ENCODE results near the gene AMH. TPM values are rescaled to one million over a fixed set of nuclear protein-coding genes. Genes with fewer than 3 reads are reported as not detected.
A peak's percentile ranks its signal among the peaks of the same experiment; 100 is the strongest.

Gene AMH
- total and polyA plus RNA-seq, 2 of the 13 experiments (the other 11 are each of a cell fraction or from before 2014, with no cell fraction given), result 0.03 to 0.18 TPM

DNA sequence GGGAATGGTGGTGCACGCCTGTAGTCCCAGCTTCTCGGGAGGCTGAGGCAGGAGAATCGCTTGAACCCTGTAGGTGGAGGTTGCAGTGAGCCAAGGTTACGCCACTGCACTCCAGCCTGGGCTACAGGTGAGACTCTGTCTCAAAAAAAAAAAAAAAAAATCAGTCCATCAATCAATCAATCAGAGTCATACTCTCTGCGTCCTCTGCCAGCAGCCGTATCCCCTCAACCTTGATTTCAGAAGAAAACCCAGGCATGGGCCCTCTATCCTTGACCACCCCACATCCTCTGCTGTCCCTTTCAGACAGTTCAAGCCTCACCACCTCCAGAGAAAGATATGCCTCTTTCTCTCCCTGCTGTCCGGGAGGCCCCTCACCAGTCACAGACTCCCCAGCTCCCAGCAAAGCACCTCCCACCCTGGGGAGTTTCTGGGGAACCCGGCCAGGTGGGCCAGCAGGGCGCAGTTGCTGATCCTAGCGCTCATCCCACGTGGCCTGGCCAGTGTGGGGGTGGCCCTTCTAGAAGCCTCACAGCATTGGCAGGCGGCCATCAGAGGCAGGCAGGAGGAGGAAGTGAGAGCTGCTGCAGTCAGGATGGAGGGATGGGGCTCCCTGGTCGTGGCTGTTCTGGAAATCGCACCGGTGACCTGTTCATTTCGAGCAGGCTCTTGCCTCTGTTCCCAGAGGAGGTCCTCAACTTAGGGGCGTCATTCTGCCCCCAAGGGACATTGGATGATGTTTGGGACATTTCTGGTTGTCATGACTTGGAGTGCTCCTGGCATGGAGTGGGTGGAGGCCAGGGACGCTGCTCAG lies 17.3 kb downstream of the AMH start (continued):
- TF ChIP-seq ZFP36L1 (CRISPR knock-in tag; IDR thresholded peaks at IDR 0.05), result no peak
- TF ChIP-seq WIZ (CRISPR knock-in tag; IDR thresholded peaks at IDR 0.05), result no peak
- TF ChIP-seq ZNF253 (CRISPR knock-in tag; IDR thresholded peaks at IDR 0.05; ENCODE audit: borderline replicate concordance), result no peak; the same call in 1 of the 2 replicates
- no peak for TF ChIP-seq NFATC3 (CRISPR knock-in tag; IDR thresholded peaks at IDR 0.05)
- peak; percentile 63 for TF ChIP-seq YY1 (IDR thresholded peaks at IDR 0.05; ENCODE audit: insufficient read depth, insufficient replicate concordance, low read depth, low read length)
- 0 out of 2 replicates have a peak, but pooled peaks have one; percentile 11 for TF ChIP-seq ZNF121 (CRISPR knock-in tag; IDR thresholded peaks at IDR 0.05)
- 0 out of 2 replicates have a peak, but pooled peaks have one; percentile 49 for TF ChIP-seq ZMYM2 (CRISPR knock-in tag; IDR thresholded peaks at IDR 0.05)
- TF ChIP-seq, protein P1, sequence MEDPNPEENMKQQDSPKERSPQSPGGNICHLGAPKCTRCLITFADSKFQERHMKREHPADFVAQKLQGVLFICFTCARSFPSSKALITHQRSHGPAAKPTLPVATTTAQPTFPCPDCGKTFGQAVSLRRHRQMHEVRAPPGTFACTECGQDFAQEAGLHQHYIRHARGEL (CRISPR knock-in tag; IDR thresholded peaks at IDR 0.05), result no peak
- TF ChIP-seq DMAP1 (CRISPR knock-in tag; IDR thresholded peaks at IDR 0.05), result peak; percentile 71; the same call in 1 of the 2 replicates
- TF ChIP-seq HNRNPK (IDR thresholded peaks at IDR 0.05; ENCODE audit: low read depth, low read length, poor library complexity, severe bottlenecking), result no peak
- TF ChIP-seq ETV6 (CRISPR knock-in tag; conservative IDR thresholded peaks at IDR 0.05), result no peak
- TF ChIP-seq, protein P2, sequence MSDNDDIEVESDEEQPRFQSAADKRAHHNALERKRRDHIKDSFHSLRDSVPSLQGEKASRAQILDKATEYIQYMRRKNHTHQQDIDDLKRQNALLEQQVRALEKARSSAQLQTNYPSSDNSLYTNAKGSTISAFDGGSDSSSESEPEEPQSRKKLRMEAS (IDR thresholded peaks at IDR 0.05), result peak; percentile 91
- TF ChIP-seq, protein P3, sequence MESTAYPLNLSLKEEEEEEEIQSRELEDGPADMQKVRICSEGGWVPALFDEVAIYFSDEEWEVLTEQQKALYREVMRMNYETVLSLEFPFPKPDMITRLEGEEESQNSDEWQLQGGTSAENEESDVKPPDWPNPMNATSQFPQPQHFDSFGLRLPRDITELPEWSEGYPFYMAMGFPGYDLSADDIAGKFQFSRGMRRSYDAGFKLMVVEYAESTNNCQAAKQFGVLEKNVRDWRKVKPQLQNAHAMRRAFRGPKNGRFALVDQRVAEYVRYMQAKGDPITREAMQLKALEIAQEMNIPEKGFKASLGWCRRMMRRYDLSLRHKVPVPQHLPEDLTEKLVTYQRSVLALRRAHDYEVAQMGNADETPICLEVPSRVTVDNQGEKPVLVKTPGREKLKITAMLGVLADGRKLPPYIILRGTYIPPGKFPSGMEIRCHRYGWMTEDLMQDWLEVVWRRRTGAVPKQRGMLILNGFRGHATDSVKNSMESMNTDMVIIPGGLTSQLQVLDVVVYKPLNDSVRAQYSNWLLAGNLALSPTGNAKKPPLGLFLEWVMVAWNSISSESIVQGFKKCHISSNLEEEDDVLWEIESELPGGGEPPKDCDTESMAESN (CRISPR knock-in tag; conservative IDR thresholded peaks at IDR 0.05), result no peak
- TF ChIP-seq ZNF879 (CRISPR knock-in tag; IDR thresholded peaks at IDR 0.05), result no peak
- TF ChIP-seq ZNF792 (CRISPR knock-in tag; IDR thresholded peaks at IDR 0.05), result 0 out of 2 replicates have a peak, but pooled peaks have one; percentile 49
- TF ChIP-seq SOX5 (CRISPR knock-in tag; IDR thresholded peaks at IDR 0.05; ENCODE audit: borderline replicate concordance), result peak; percentile 43
- peak; percentile 77; the same call in 1 of the 2 replicates for TF ChIP-seq ZNF605 (CRISPR knock-in tag; IDR thresholded peaks at IDR 0.05)
- TF ChIP-seq SP1 (IDR thresholded peaks at IDR 0.05), result no peak
- peak; percentile 13; the same call in 1 of the 2 replicates for TF ChIP-seq SP1 (CRISPR knock-in tag; IDR thresholded peaks at IDR 0.05)
- TF ChIP-seq ZNF232 (CRISPR knock-in tag; IDR thresholded peaks at IDR 0.05; ENCODE audit: borderline replicate concordance), result no peak
- peak in 1 of 2 experiments; percentile 19; a peak in 1 of 4 replicates for TF ChIP-seq EP300 (IDR thresholded peaks at IDR 0.05; ENCODE audit: low read depth in 2 of 2, low read length in 2 of 2)
- TF ChIP-seq EP300 (CRISPR knock-in tag; IDR thresholded peaks at IDR 0.05; ENCODE audit: borderline replicate concordance), result no peak; the same call in 1 of the 2 replicates
- TF ChIP-seq ZNF331 (CRISPR knock-in tag; IDR thresholded peaks at IDR 0.05), result peak; percentile 17; the same call in 1 of the 2 replicates
- no peak for TF ChIP-seq NFIB (CRISPR knock-in tag; IDR thresholded peaks at IDR 0.05; ENCODE audit: borderline replicate concordance)
- TF ChIP-seq CAMTA2 (CRISPR knock-in tag; IDR thresholded peaks at IDR 0.05; ENCODE audit: borderline replicate concordance), result 0 out of 2 replicates have a peak, but pooled peaks have one; percentile 46
- 0 out of 2 replicates have a peak, but pooled peaks have one; percentile 15 for TF ChIP-seq ZMAT3 (CRISPR knock-in tag; conservative IDR thresholded peaks at IDR 0.05)
- 0 out of 2 replicates have a peak, but pooled peaks have one; percentile 40 for TF ChIP-seq ERF (CRISPR knock-in tag; IDR thresholded peaks at IDR 0.05)
- TF ChIP-seq, protein P4, sequence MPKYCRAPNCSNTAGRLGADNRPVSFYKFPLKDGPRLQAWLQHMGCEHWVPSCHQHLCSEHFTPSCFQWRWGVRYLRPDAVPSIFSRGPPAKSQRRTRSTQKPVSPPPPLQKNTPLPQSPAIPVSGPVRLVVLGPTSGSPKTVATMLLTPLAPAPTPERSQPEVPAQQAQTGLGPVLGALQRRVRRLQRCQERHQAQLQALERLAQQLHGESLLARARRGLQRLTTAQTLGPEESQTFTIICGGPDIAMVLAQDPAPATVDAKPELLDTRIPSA (CRISPR knock-in tag; IDR thresholded peaks at IDR 0.05; ENCODE audit: borderline replicate concordance), result no peak
- TF ChIP-seq ZNF44 (CRISPR knock-in tag; IDR thresholded peaks at IDR 0.05), result no peak
- peak; percentile 25; the same call in 1 of the 2 replicates for TF ChIP-seq ZMYM3 (CRISPR knock-in tag; IDR thresholded peaks at IDR 0.05)

Measured in HepG2 (cell line).